Erythroblast (primary cell): Measurements from ENCODE around the gene GFRAL.

Experiments
- GATA1 ChIP-seq: IDR thresholded peaks from 2 replicates; pipeline ENCODE4 v1.6.1; 2011; ENCODE audit warnings: low read depth, mild to moderate bottlenecking, control low read depth, low read length, moderate library complexity
- POLR2A ChIP-seq: IDR thresholded peaks from 2 replicates; pipeline ENCODE4 v1.6.1; 2011; ENCODE audit warnings: mild to moderate bottlenecking, low read length

GRCh38 chr6:55320696-55321086, 6.6 kb upstream of the GFRAL start:
- no peak for TF ChIP-seq POLR2A
- no peak for TF ChIP-seq GATA1
